Raji (cell line): ENCODE measurements around the gene KCNRG.

ENCODE experiments used
- POLR2A ChIP-seq: IDR thresholded peaks from 2 replicates; pipeline ENCODE4 v1.6.1; 2011; ENCODE audit warnings: low read depth, low read length, control low read depth; ENCODE audit not compliant: insufficient read depth

Gene KCNRG

DNA sequence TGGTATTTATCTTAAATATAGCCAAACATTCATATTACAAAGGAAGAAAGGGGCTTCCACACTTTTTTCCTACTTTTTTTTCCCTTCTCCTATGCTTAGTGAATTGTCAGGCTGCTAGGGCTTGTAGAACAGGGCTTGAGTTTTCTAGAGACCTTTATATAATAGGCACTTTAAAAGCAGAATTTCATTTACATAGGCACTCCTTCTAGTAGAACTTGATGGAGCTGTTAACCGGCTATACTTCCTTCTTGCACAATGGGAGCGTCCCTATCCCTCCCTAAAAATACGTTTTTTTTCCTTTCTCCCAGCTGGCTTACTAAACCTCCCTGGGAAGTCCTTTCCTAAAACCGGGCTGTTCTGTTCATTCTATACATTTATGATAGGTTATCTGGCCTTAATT, 17.3 kb upstream of the KCNRG start:
- no peak for TF ChIP-seq POLR2A

DNA sequence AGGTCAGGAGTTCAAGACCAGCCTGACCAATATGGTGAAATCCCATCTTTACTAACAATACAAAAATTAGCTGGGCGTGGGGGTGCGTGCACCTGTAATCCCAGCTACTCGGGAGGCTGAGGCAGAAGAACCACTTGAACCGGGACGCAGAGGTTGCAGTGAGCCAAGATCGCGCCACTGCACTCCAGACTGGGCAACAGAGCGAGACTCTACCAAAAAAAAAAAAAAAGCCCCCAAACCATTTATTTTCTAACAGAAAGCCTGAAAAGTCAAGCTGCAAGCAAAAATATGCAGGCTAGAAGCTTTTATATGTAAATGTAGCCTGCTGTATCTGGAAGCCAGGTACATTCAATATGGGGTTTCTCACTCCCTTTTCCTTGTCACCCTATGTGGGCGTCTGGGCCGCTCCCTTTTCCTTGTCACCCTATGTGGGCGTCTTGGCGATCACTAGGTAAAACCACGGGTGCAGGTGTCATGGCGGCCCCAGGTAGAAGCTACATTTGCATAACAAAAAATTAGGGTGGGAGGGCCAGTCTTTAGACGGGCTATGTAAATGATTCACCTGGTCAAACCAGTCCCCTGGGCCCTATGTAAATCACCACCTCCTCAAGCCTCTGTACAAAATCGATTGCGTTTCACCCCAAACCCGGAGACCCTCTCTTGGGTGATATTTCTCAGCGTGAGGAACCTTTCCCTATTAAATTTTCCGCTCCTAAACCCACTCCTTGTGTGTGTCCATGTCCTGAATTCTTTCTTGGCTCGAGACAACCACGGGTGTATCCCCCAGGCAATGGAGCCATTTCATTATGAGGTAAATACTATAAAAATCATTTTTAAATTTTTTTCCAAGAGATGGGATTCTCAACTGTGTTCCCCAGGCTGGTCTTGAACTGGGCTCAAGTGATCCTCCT, 16.3 kb upstream of the KCNRG start:
- TF ChIP-seq POLR2A: no peak

DNA sequence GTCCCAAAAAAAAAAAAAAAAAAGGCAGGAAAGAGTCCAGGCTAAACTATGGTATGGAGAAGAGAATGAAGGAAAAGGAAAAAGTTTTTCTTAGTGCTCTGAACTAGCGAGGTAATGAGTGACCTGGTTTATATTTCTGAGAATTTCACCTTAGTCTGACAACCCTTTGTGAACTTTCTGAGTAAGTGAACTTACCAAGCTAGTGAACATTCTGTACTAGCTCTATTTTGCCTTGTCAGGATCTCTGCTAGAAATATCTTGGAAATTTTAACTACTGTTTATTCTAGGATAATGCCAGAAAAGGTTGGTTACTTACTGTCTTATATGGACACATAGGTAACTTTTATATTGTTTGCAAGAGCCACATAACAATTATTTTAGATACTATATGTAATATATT, 14.0 kb upstream of the KCNRG start:
- no peak for TF ChIP-seq POLR2A

DNA sequence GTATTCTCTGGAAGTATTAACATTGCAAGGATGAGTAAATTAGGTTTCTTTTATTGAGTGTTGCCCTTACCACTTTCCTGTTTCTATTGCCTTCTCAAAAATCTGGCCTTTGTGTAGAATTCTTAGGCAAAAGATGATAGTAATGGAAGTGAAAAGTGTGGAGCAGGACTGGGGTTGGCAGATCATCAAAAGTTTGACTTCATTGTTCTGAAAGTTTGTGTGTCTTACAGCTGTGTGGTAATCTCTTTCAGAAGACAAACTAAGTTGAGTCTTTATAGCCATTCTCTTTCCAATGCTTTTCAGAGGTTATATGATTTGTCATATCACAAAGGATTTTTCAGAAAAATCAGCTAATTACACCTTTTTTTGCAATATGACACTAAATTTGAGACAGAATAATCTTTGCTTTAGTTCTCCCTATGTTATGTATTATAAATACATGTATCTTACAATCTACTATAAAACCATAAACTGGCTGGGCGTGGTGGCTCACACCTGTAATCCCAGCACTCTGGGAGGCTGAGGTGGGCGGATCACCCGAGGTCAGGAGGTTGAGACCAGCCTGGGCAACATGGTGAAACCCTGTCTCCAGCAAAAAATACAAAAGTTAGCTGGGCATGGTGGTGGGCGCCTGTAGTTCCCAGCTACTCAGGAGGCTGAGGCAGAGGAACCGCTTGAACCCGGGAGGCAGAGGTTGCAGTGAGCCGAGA, 8.7 kb upstream of the KCNRG start:
- TF ChIP-seq POLR2A: no peak

DNA sequence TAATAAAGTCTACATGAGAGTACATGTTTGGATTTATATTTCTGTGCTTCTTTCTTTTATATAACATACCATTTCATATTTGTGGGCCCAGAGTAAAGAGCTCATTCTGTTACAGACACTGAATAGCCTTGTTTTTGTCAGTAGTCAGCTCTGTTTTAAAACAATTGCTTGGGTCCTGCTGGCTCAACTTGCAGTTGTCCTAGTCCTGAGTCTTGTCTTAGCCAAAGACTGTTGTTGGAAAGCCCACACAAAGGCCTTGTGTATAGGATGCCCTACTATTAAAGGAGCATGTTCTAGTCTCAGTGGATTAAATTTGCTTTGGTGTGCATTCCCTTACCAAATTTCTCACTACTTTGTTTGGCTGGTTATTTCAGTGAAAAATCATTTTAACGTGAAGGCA, 3.8 kb upstream of the KCNRG start:
- TF ChIP-seq POLR2A: no peak

DNA sequence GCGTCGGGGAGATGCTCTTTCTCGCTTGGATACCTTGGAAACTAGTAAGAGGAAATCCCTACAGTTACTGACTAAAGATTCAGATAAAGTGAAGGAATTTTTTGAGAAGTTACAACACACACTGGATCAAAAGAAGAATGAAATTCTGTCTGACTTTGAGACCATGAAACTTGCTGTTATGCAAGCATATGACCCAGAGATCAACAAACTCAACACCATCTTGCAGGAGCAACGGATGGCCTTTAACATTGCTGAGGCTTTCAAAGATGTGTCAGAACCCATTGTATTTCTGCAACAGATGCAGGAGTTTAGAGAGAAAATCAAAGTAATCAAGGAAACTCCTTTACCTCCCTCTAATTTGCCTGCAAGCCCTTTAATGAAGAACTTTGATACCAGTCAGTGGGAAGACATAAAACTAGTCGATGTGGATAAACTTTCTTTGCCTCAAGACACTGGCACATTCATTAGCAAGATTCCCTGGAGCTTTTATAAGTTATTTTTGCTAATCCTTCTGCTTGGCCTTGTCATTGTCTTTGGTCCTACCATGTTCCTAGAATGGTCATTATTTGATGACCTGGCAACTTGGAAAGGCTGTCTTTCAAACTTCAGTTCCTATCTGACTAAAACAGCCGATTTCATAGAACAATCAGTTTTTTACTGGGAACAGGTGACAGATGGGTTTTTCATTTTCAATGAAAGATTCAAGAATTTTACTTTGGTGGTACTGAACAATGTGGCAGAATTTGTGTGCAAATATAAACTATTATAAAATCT, 2.7 kb upstream of the KCNRG start:
- no peak for TF ChIP-seq POLR2A

DNA sequence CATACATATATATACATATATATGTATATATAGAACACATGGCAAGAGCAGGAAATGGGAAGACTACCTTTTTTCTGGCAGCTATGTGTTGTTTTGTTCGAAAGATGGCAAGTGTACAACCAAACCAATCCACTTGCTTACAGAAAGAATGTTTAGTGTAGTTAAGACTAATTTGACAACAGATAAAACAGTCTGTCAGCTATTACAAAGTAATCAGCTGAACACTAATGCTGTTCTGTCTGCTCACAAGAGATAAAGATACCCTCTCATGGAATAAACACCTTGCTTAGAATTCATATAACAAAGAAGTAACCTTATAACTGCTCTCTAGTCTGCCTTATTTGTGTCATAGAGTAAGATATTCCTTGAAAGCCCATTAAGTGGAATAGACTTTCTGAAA, 858 bp upstream of the KCNRG start:
- TF ChIP-seq POLR2A: no peak

DNA sequence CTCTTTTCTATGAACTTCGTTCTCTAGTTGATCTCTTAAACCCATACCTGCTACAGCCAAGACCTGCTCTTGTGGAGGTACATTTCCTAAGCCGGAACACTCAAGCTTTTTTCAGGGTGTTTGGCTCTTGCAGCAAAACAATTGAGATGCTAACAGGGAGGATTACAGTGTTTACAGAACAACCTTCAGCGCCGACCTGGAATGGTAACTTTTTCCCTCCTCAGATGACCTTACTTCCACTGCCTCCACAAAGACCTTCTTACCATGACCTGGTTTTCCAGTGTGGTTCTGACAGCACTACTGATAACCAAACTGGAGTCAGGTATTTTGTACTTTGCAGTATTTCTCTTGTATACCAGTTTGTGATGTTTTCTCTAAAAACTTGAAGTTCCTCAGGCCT, 506 bp downstream of the KCNRG start:
- TF ChIP-seq POLR2A: no peak

DNA sequence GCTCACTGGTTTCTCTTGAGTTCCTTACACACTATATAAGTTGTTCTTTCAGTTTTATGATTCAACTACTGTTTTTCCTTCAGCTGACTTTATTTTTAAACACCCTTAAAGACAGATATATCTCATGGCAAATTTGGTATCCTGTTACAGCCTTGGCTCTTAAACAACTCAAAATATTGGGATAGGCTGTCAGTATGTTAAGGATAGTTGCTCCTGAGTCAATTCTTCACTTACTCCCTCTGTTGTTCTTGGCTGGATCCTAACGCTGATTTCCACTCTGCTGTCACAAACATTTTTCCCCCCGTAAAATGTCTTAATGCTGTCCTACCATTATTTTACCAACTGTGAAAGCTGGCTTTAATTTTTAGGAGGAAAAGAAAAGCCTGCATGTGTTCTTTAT, 1.2 kb downstream of the KCNRG start:
- no peak for TF ChIP-seq POLR2A

DNA sequence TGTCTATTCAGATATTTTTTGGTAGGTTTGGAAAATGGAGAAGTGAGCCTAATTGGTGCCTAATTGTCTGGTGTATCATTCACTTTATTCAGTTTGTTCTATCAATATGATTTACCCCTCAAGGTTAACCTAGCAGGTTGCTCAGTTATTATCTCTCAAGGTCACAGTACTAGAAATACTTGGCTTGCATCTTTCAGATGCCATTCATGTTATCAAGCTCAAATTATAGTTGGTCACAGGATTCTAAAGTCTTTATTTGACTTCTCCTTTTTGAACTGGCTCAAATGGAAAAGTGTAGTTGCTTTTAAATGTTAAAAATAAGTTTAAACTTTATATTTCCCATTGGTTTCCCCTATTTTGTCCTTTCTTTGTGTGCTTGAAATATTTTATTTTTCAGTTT, 2.6 kb downstream of the KCNRG start:
- TF ChIP-seq POLR2A: no peak

DNA sequence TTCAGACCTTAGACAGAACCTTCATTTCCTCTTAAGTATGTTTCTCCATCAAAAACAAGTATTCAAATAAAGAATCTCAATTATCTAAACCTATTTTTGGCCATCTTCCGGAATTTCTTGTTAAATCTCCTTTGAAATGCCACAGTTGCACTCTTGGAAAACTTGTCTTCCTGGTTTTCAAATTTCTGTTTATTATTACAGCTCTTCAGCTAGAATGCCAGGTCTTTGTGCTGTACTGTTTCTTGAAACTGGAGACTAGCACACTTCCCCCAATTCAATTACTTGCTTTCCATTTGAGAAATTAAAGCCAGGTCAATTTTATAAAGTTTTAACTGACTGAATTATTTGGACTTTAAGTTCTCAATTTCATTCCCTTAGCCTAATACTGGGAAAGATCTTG, 10.2 kb downstream of the KCNRG start:
- no peak for TF ChIP-seq POLR2A

DNA sequence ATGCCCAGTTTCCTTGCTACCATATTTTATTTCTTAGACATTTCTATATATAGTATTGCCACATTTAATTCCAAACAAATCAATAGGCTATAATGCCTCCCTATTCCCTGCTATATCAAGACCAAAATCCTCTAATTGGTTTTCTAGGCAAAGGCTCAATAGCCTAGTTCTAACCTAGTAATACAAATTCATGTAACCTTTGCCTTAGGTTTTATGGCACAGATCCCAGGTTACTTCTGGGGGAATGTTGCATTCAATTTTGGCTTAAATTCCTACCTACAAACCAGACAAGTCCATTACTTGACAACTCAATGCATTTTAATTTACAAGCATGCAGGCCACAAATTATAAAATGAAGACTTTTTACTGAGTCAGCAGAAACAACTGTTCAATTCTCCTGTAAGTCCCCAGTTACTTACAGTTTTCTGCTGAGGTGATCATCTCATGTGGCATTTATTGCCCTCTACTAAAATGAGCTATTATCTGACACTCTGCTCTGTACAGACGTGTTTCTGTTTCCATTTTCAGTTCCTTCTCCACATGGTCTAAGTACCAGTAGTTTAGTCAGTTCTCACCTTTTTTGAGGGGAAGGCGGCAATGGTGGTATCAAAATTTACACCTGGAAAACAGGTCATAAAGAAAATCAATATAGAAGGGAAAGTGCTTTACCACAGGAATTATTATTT, 11.7 kb downstream of the KCNRG start:
- TF ChIP-seq POLR2A: no peak

DNA sequence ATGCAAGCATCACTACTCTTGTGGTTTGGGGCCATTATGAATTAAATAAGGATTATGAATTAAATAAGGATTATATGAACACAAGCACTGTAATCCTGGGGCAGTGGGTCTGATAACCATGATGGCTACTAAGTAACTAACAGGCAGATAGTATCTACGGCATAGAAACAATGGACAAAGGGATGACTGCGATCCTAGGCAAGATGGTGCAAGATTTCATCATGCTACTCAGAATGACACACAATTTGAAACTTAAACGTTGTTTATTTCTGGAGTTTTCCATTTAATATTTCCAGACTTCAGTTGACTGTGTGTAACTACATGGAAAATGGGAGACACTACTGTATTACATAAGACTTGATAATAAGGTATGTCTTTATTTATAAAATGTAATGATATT, 15.1 kb downstream of the KCNRG start:
- TF ChIP-seq POLR2A: no peak

DNA sequence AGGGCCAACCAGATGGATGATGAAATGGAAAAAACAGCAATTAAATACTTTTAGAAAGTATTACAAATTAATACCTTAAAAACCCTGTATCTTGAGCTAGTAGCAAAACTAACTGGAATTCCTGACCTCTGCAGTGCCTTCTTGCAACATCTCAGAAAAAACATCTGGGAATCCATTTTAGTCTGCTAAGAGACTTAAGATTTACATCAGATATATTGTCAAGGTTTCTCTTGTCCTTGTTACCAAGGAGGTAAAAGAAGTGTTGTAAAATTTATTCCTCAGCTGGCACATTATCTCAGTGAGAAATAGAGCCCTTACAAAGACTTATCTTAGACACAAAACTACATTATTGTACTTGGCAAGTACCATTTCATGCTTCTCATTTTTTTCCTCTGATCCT, 18.5 kb downstream of the KCNRG start:
- TF ChIP-seq POLR2A: no peak

DNA sequence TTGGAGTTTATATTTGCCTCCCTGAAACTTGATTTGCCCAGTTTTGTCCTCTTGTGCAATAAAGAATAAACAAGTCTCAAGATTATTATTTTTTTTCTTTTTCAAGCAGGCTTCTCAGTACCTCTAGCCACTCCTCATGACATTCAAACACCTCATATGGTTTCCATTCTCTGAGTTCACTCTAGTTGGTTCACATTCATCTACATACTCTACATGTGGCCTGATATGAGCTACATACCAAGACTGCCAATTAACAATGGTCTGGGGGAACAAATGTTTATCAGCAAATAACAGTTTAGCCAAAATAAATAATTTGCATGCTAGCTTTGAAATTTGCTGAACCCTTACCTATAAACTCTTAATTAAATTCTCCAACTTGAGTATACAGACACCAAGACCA, 22.5 kb downstream of the KCNRG start:
- no peak for TF ChIP-seq POLR2A

DNA sequence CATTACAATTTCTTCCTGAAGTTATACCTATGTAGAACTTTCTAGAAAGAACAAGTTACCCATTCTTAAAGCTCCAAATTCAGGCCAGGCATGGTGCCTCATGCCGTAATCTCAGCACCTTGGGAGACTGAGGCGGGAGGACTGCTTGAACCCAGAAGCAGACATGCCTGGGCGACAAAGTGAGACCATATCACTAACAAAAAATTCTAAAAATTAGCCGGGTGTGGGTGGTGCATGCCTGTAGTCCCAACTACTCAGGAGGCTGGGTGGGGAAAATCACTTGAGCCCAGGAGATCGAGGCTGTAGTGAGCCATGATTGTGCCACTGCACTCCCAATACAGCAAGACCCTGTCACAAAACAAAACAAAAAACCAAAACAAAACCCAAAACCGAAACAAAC, 23.0 kb downstream of the KCNRG start:
- TF ChIP-seq POLR2A: no peak

DNA sequence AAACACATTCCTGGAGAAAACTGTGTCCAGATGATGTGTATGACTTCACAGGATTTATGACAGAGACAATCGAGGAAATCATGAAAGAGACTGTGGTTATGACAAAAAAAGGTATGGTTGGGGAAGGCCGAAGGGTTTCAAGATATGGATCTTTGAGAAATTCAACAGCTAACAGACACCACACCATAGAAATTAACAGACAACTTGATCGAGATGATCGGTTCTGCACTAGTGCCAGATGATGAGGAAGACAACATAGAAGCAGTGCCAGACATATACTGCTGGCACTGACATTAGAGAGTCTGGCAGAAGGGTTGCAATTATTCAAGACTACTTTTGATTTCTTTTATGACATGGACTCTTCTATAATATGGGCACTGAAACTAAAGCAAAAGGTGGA, 37.2 kb downstream of the KCNRG start:
- TF ChIP-seq POLR2A: no peak
